SK-N-SH (cell line): Measurements from ENCODE around the gene NOTCH3.

Experiments used
- CTCF ChIP-seq: fragments of 200-600 bp; sonication (generic); IDR thresholded peaks from 2 replicates; pipeline ENCODE4 v1.6.1; 2017; ENCODE audit warnings: antibody characterized with exemption, mild to moderate bottlenecking, moderate library complexity
- FOSL2 ChIP-seq: IDR thresholded peaks from 2 replicates; pipeline ENCODE4 v1.4.0; 2012; ENCODE audit warnings: low read depth, mild to moderate bottlenecking, moderate library complexity, borderline replicate concordance
- GABPA ChIP-seq: IDR thresholded peaks from 2 replicates; pipeline ENCODE4 v1.4.0; 2012; ENCODE audit warnings: low read depth, mild to moderate bottlenecking
- MAX ChIP-seq: IDR thresholded peaks from 2 replicates; pipeline ENCODE4 v1.4.0; 2012; ENCODE audit warnings: low read depth
- MXI1 ChIP-seq: IDR thresholded peaks from 2 replicates; pipeline ENCODE4 v1.6.1; 2012; ENCODE audit warnings: mild to moderate bottlenecking, low read depth, low read length, improper control_type of control experiment
- POLR2AphosphoS5 ChIP-seq: IDR thresholded peaks from 2 replicates; pipeline ENCODE4 v1.6.1; 2012; ENCODE audit warnings: low read depth, low read length
- REST ChIP-seq: IDR thresholded peaks from 2 replicates; pipeline ENCODE4 v1.6.1; 2012; ENCODE audit warnings: mild to moderate bottlenecking, low read depth, low read length, moderate library complexity
- RXRA ChIP-seq: IDR thresholded peaks from 2 replicates; pipeline ENCODE4 v1.4.0; 2012; ENCODE audit warnings: low read depth, mild to moderate bottlenecking, borderline replicate concordance
- TCF12 ChIP-seq: IDR thresholded peaks from 2 replicates; pipeline ENCODE4 v1.4.0; 2012
- TEAD4 ChIP-seq: IDR thresholded peaks from 2 replicates; pipeline ENCODE4 v1.4.0; 2012; ENCODE audit warnings: mild to moderate bottlenecking, borderline replicate concordance; ENCODE audit not compliant: insufficient read depth
- USF2 ChIP-seq: fragments of 150-350 bp; IDR thresholded peaks from 2 replicates; pipeline ENCODE4 v1.6.1; 2017; ENCODE audit warnings: antibody characterized with exemption, low read length, low read depth, borderline replicate concordance

- TF ChIP-seq MAX, result no peak
- no peak for TF ChIP-seq GABPA
- TF ChIP-seq TCF12, result no peak
- TF ChIP-seq MXI1, result no peak
- TF ChIP-seq CTCF, result no peak
- TF ChIP-seq USF2, result no peak
- no peak for TF ChIP-seq REST
- TF ChIP-seq RXRA, result no peak
- no peak for TF ChIP-seq TEAD4
- TF ChIP-seq POLR2AphosphoS5, result no peak
- TF ChIP-seq FOSL2, result no peak
Measured at GRCh38 chr19:15200553-15201364, at the start of gene NOTCH3.
